ENCODE measurements around the gene POT1. TPM values are rescaled to one million over a fixed set of nuclear protein-coding genes. Genes with fewer than 3 reads are reported as not detected.

The POT1 gene
- total and polyA plus RNA-seq, 10 donors = 9.4 to 37.0 (median 25.4) TPM

DNA sequence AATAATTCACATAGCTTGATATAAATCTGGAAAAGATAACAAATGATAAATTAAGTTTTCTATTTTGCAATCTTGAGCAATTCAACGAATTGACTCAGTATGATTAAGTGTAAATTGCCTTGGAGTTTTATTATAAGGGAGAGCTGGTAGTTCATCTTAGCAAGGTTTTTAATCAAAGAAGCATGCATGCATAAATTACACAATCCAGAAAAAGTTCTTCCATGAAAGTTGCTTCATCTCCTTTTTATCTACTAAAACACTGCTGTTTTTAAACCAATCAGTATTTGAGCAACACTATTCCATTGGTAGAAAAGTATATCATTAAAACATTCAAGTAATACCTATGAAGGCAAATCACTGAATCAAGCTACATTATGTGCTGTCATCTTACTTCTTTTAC is 47.6 kb downstream of the POT1 start:
- Histone ChIP-seq H3K4me1 (no peaks in the 10 kb centered on the region), H3K9me3 (no peaks in the 10 kb centered on the region), H3K4me3 (no peak overlapping the region), H3K27me3 (replicated peaks in 1 of 7) (no peaks in the 10 kb centered on the region), H3K27ac (no peak overlapping the region), H3K36me3 (peaks cover 0 to 6% (median 0%) of the 10 kb centered on the region in 6 donors)
- TF ChIP-seq POLR2AphosphoS5 (IDR thresholded peaks at IDR 0.05) = no peak
- no peak for TF ChIP-seq POLR2A (IDR thresholded peaks at IDR 0.05)
- TF ChIP-seq, protein P1, sequence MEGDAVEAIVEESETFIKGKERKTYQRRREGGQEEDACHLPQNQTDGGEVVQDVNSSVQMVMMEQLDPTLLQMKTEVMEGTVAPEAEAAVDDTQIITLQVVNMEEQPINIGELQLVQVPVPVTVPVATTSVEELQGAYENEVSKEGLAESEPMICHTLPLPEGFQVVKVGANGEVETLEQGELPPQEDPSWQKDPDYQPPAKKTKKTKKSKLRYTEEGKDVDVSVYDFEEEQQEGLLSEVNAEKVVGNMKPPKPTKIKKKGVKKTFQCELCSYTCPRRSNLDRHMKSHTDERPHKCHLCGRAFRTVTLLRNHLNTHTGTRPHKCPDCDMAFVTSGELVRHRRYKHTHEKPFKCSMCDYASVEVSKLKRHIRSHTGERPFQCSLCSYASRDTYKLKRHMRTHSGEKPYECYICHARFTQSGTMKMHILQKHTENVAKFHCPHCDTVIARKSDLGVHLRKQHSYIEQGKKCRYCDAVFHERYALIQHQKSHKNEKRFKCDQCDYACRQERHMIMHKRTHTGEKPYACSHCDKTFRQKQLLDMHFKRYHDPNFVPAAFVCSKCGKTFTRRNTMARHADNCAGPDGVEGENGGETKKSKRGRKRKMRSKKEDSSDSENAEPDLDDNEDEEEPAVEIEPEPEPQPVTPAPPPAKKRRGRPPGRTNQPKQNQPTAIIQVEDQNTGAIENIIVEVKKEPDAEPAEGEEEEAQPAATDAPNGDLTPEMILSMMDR (IDR thresholded peaks at IDR 0.05 in 8 of 11, conservative IDR thresholded peaks at IDR 0.05 in 3 of 11) = no peak
- no peak for DNase-seq
- intact Hi-C loops (cut with DNase I; ENCODE audit: low total_unique reads) = no loop called here
- WGBS, 5 donors = 72 to 91% (median 88%) methylated on average over 1 of the region's 1 CpG

DNA sequence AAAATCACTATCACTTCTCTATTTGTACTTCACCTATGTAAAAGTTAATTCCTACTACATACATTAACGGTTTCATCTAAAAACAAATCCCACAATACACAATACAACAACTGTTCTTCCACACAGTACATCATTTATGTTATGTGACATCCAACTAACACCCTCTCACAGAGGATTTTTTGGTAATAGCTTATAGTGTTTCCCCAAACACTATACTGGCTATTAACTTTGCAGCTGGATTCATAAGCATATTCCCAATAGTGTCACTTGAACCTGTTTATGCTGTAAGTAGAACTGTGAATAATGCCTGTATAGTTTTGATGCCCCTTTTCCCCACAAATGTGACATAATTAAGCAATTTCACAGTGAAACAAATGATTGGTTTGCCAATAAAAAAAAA is 49.9 kb downstream of the POT1 start:
- intact Hi-C loops (cut with DNase I; ENCODE audit: low total_unique reads) = no loop called here
- Histone ChIP-seq H3K36me3 (peaks cover 0 to 7% (median 0%) of the 10 kb centered on the region in 6 donors), H3K4me3 (no peak overlapping the region), H3K4me1 (no peaks in the 10 kb centered on the region), H3K9me3 (no peaks in the 10 kb centered on the region), H3K27ac (no peak overlapping the region), H3K27me3 (replicated peaks in 1 of 7) (no peaks in the 10 kb centered on the region)
- WGBS, 5 donors = 90 to 100% (median 94%) methylated on average over 1 of the region's 1 CpG
- TF ChIP-seq POLR2A (IDR thresholded peaks at IDR 0.05) (no peak), POLR2AphosphoS5 (IDR thresholded peaks at IDR 0.05) (no peak)
- TF ChIP-seq, protein P1 (IDR thresholded peaks at IDR 0.05 in 8 of 11, conservative IDR thresholded peaks at IDR 0.05 in 3 of 11) = no peak
- DNase-seq = no peak

DNA sequence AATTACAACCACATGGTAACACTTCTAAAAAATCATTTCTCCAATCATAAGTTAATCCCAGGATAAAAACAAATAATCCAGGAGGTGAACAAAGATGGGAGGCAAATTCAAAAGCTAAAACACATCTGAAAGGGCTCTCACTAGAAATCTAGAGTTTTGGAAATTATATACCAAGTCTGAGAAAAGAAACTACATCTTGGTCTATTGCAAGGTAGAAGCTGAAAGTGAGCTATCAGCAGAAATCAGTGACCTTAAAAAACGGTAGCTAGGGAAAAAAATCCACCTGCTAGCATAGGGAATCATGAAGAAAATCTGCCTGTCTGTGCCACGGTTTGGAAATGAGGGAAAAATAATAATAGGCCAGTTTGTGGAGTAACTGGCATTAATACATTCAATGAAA is 50.5 kb downstream of the POT1 start:
- no peak for DNase-seq
- Histone ChIP-seq H3K27ac (no peak overlapping the region), H3K9me3 (no peaks in the 10 kb centered on the region), H3K36me3 (peaks cover 0 to 7% (median 0%) of the 10 kb centered on the region in 6 donors), H3K4me1 (no peaks in the 10 kb centered on the region), H3K4me3 (no peak overlapping the region), H3K27me3 (replicated peaks in 1 of 7) (no peaks in the 10 kb centered on the region)
- intact Hi-C loops (cut with DNase I; ENCODE audit: low total_unique reads) = no loop called here
- TF ChIP-seq, protein P1 (IDR thresholded peaks at IDR 0.05 in 8 of 11, conservative IDR thresholded peaks at IDR 0.05 in 3 of 11) = no peak
- no peak for TF ChIP-seq POLR2AphosphoS5 (IDR thresholded peaks at IDR 0.05)
- no peak for TF ChIP-seq POLR2A (IDR thresholded peaks at IDR 0.05)
- WGBS, 5 donors = 78 to 86% (median 83%) methylated on average over 2 of the region's 2 CpGs

DNA sequence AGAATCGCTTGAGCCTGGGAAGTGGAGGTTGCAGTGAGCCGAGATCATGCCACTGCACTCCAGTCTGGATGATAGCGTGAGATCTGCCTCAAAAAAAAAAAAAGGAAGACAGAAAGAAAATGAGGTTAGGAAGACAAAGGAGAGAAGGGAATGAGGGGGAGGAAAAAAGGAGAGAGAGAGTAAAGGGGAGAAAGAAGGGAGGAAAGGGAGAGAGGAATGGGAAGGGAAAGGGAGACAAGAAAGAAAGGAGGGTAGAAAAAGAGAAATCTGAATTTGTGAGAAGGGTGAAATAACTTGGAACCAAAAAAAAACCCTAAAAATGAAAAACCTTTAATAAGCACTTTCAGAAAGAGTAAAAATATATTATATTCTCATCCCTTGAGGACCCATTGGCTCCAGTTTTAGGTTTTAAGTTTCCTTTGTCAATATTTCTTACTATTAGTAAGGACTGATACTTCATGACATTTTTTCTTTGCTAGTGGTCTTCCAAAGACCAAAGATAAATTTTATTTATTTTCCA is 54.9 kb downstream of the POT1 start:
- WGBS, 5 donors = 95 to 100% (median 96%) methylated on average over 3 of the region's 3 CpGs
- H3K27ac ChIP-seq = no peak overlapping the region
- peaks cover 0 to 15% (median 0%) of the 10 kb centered on the region in 6 donors for H3K36me3 ChIP-seq
- H3K4me3 ChIP-seq = no peak overlapping the region
- intact Hi-C loops (cut with DNase I; ENCODE audit: low total_unique reads) = no loop called here
- H3K4me1 ChIP-seq = no peaks in the 10 kb centered on the region
- H3K9me3 ChIP-seq = no peaks in the 10 kb centered on the region
- TF ChIP-seq, protein P1 (IDR thresholded peaks at IDR 0.05 in 8 of 11, conservative IDR thresholded peaks at IDR 0.05 in 3 of 11) = no peak
- no peak for TF ChIP-seq POLR2A (IDR thresholded peaks at IDR 0.05)
- no peak for TF ChIP-seq POLR2AphosphoS5 (IDR thresholded peaks at IDR 0.05)
- H3K27me3 ChIP-seq (replicated peaks in 1 of 7) = no peaks in the 10 kb centered on the region
- DNase-seq = no peak

All from spleen (tissue), 11 donors.